HepG2 (cell line): ENCODE measurements around the gene LEFTY2. TPM values are rescaled to one million over a fixed set of nuclear protein-coding genes. Genes with fewer than 3 reads are reported as not detected.

Source experiments
- FOSL2 ChIP-seq: sonication (generic); formaldehyde crosslinking; IDR thresholded peaks from 2 replicates; pipeline ENCODE4 v1.4.0; 2020; ENCODE audit warnings: missing genetic modification reagents
- KDM3A ChIP-seq: IDR thresholded peaks from 2 replicates; pipeline ENCODE4 v1.6.1; 2018; ENCODE audit warnings: low read depth, missing compliant biosample characterization
- TBX3 ChIP-seq: fragments of 450-650 bp; IDR thresholded peaks from 2 replicates; pipeline ENCODE4 v1.6.1; 2017; ENCODE audit warnings: antibody characterized with exemption, mild to moderate bottlenecking, inconsistent platforms, borderline replicate concordance
- TERF1 ChIP-seq: sonication (generic); formaldehyde crosslinking; IDR thresholded peaks from 2 replicates; pipeline ENCODE4 v1.8.0; 2022; ENCODE audit warnings: mild to moderate bottlenecking, missing genetic modification reagents, moderate library complexity
- ZNF263 ChIP-seq: sonication (generic); formaldehyde crosslinking; IDR thresholded peaks from 2 replicates; pipeline ENCODE4 v1.4.0; 2020; ENCODE audit warnings: missing genetic modification reagents
- ZNF362 ChIP-seq: sonication (generic); formaldehyde crosslinking; IDR thresholded peaks from 2 replicates; pipeline ENCODE4 v1.4.0; 2020; ENCODE audit warnings: missing genetic modification reagents, mild to moderate bottlenecking, borderline replicate concordance
- ZNF530 ChIP-seq: sonication (generic); formaldehyde crosslinking; IDR thresholded peaks from 2 replicates; pipeline ENCODE4 v1.5.0; 2020; ENCODE audit warnings: low read depth, mild to moderate bottlenecking, missing genetic modification reagents
- polyA plus RNA-seq, 8 experiments: library from polyadenylated mRNA; depleted of rRNA in 3 of 8; stranded (reverse) in 7 of 8; unstranded in 1 of 8; fragments of >200 nt; fragmentation: Illumina TruSeq in 4 of 8; extraction: Trizol in 4 of 8; gene quantifications; 2 replicates each; pipeline versions ENCODE4 v1.2.1 to v1.2.3, GENCODE V29; 2011 to 2016; ENCODE audit warnings: low read depth in 4 of 8, missing spikeins in 1 of 8, mixed read lengths in 1 of 8; ENCODE audit not compliant: insufficient read depth in 1 of 8
- total RNA-seq, 5 experiments: library from RNA; depleted of rRNA; stranded (reverse); fragments of >200 nt; fragmentation: Illumina TruSeq; extraction: Trizol; gene quantifications; 2 replicates each; pipeline ENCODE4 v1.2.3, GENCODE V29; 2016; ENCODE audit warnings: low read depth in 1 of 5
- TF ChIP-seq, protein P1 (sequence below): sonication (generic); formaldehyde crosslinking; IDR thresholded peaks from 2 replicates; pipeline ENCODE4 v1.4.0; 2020; ENCODE audit warnings: mild to moderate bottlenecking, missing genetic modification reagents, borderline replicate concordance
- TF ChIP-seq, protein P2 (sequence below), 2 experiments: sonication (generic) in 1 of 2; formaldehyde crosslinking in 1 of 2; IDR thresholded peaks; 2 replicates each; pipeline versions ENCODE4 v1.4.0 to v1.6.1; 2018 to 2020; ENCODE audit warnings: missing genetic modification reagents in 2 of 2, borderline replicate concordance in 1 of 2, low read depth in 1 of 2, mild to moderate bottlenecking in 1 of 2, missing biosample characterization in 1 of 2
- TF ChIP-seq, protein P3 (sequence below): sonication (generic); formaldehyde crosslinking; IDR thresholded peaks from 2 replicates; pipeline ENCODE4 v1.5.0; 2020; ENCODE audit warnings: missing genetic modification reagents
- TF ChIP-seq, protein P4 (sequence below): sonication (generic); formaldehyde crosslinking; IDR thresholded peaks from 2 replicates; pipeline ENCODE4 v1.5.0; 2020; ENCODE audit warnings: mild to moderate bottlenecking, missing genetic modification reagents
- TF ChIP-seq, protein P5 (sequence below): sonication (generic); formaldehyde crosslinking; conservative IDR thresholded peaks from 2 replicates; pipeline ENCODE4 v1.5.0; 2020; ENCODE audit warnings: missing genetic modification reagents

The LEFTY2 gene
- total and polyA plus RNA-seq, 2 of the 13 experiments (the other 11 are each of a cell fraction or from before 2014, with no cell fraction given) = 0.13 to 0.33 TPM

DNA sequence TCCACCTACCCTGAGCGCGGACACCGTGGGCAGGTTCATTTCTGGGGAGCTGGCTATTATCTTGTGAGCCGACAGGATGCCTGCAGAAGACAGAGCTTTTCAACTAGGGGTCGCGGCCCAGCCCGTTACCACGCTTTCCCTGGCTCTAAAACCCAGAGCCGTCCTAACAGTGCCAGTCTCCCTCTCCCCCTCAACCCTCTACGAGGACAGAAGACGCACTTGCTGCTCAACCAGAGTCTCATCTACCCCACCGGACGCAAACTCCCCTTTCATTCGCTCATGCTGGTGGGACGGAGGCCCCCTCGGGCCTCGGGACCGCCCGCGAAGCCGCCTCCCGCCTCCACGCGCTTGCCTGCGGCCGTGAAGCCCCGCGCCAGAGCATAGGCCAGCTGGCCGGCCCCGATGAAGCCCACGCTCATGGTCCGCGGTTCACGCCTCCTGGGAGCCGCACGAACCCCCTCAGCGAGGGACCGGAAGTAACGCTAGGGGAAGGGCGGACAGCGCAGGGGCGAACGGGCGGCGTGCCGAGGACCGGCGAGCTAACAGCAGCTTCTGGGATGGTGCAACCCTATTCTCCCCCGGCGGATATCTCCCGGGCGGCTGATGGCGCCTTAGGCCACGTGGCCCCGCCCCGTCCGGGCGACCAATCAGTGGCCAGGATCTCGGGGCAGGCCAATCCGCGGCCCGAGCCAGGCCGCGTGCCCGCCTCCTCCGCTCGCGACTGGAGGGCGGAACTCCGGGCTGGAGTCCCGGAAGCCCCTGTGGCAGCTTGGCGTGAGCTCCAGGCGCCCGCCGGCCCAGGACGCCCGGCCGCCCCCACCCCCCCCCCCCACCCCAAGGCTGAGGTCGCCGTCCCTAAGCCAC lies 17.1 kb downstream of the LEFTY2 start, which contains the start of gene PYCR2 (continued):
- TF ChIP-seq ZNF362 (CRISPR knock-in tag) (peak; percentile 32; the same call in 1 of the 2 replicates), FOSL2 (CRISPR knock-in tag) (peak; percentile 48; the same call in 1 of the 2 replicates), ZNF263 (CRISPR knock-in tag) (no peak; the same call in 1 of the 2 replicates), TERF1 (CRISPR knock-in tag) (no peak), KDM3A (CRISPR knock-in tag) (peak; percentile 35; the same call in 1 of the 2 replicates), ZNF530 (CRISPR knock-in tag) (no peak), TBX3 (no peak)
- TF ChIP-seq, protein P1, sequence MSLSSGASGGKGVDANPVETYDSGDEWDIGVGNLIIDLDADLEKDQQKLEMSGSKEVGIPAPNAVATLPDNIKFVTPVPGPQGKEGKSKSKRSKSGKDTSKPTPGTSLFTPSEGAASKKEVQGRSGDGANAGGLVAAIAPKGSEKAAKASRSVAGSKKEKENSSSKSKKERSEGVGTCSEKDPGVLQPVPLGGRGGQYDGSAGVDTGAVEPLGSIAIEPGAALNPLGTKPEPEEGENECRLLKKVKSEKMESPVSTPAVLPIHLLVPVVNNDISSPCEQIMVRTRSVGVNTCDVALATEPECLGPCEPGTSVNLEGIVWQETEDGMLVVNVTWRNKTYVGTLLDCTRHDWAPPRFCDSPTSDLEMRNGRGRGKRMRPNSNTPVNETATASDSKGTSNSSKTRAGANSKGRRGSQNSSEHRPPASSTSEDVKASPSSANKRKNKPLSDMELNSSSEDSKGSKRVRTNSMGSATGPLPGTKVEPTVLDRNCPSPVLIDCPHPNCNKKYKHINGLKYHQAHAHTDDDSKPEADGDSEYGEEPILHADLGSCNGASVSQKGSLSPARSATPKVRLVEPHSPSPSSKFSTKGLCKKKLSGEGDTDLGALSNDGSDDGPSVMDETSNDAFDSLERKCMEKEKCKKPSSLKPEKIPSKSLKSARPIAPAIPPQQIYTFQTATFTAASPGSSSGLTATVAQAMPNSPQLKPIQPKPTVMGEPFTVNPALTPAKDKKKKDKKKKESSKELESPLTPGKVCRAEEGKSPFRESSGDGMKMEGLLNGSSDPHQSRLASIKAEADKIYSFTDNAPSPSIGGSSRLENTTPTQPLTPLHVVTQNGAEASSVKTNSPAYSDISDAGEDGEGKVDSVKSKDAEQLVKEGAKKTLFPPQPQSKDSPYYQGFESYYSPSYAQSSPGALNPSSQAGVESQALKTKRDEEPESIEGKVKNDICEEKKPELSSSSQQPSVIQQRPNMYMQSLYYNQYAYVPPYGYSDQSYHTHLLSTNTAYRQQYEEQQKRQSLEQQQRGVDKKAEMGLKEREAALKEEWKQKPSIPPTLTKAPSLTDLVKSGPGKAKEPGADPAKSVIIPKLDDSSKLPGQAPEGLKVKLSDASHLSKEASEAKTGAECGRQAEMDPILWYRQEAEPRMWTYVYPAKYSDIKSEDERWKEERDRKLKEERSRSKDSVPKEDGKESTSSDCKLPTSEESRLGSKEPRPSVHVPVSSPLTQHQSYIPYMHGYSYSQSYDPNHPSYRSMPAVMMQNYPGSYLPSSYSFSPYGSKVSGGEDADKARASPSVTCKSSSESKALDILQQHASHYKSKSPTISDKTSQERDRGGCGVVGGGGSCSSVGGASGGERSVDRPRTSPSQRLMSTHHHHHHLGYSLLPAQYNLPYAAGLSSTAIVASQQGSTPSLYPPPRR (CRISPR knock-in tag) = peak; percentile 32; the same call in 1 of the 2 replicates
- TF ChIP-seq, protein P2, sequence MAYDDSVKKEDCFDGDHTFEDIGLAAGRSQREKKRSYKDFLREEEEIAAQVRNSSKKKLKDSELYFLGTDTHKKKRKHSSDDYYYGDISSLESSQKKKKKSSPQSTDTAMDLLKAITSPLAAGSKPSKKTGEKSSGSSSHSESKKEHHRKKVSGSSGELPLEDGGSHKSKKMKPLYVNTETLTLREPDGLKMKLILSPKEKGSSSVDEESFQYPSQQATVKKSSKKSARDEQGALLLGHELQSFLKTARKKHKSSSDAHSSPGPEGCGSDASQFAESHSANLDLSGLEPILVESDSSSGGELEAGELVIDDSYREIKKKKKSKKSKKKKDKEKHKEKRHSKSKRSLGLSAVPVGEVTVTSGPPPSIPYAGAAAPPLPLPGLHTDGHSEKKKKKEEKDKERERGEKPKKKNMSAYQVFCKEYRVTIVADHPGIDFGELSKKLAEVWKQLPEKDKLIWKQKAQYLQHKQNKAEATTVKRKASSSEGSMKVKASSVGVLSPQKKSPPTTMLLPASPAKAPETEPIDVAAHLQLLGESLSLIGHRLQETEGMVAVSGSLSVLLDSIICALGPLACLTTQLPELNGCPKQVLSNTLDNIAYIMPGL (CRISPR knock-in tag; IDR thresholded peaks at IDR 0.05; ENCODE audit: borderline replicate concordance in 1 of 2, low read depth in 1 of 2) = peak; percentile 71 to 92; a peak in 3 of 4 replicates
- TF ChIP-seq, protein P3, sequence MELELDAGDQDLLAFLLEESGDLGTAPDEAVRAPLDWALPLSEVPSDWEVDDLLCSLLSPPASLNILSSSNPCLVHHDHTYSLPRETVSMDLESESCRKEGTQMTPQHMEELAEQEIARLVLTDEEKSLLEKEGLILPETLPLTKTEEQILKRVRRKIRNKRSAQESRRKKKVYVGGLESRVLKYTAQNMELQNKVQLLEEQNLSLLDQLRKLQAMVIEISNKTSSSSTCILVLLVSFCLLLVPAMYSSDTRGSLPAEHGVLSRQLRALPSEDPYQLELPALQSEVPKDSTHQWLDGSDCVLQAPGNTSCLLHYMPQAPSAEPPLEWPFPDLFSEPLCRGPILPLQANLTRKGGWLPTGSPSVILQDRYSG (CRISPR knock-in tag) = no peak
- TF ChIP-seq, protein P4, sequence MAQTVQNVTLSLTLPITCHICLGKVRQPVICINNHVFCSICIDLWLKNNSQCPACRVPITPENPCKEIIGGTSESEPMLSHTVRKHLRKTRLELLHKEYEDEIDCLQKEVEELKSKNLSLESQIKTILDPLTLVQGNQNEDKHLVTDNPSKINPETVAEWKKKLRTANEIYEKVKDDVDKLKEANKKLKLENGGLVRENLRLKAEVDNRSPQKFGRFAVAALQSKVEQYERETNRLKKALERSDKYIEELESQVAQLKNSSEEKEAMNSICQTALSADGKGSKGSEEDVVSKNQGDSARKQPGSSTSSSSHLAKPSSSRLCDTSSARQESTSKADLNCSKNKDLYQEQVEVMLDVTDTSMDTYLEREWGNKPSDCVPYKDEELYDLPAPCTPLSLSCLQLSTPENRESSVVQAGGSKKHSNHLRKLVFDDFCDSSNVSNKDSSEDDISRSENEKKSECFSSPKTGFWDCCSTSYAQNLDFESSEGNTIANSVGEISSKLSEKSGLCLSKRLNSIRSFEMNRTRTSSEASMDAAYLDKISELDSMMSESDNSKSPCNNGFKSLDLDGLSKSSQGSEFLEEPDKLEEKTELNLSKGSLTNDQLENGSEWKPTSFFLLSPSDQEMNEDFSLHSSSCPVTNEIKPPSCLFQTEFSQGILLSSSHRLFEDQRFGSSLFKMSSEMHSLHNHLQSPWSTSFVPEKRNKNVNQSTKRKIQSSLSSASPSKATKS = no peak
- TF ChIP-seq, protein P5, sequence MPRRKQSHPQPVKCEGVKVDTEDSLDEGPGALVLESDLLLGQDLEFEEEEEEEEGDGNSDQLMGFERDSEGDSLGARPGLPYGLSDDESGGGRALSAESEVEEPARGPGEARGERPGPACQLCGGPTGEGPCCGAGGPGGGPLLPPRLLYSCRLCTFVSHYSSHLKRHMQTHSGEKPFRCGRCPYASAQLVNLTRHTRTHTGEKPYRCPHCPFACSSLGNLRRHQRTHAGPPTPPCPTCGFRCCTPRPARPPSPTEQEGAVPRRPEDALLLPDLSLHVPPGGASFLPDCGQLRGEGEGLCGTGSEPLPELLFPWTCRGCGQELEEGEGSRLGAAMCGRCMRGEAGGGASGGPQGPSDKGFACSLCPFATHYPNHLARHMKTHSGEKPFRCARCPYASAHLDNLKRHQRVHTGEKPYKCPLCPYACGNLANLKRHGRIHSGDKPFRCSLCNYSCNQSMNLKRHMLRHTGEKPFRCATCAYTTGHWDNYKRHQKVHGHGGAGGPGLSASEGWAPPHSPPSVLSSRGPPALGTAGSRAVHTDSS = no peak
